ENCODE data around the gene AMACR. TPM values are rescaled to one million over a fixed set of nuclear protein-coding genes. Genes with fewer than 3 reads are reported as not detected.

AMACR gene
- total RNA-seq, 1 donor from 2014 or later: 7.1 TPM

DNA sequence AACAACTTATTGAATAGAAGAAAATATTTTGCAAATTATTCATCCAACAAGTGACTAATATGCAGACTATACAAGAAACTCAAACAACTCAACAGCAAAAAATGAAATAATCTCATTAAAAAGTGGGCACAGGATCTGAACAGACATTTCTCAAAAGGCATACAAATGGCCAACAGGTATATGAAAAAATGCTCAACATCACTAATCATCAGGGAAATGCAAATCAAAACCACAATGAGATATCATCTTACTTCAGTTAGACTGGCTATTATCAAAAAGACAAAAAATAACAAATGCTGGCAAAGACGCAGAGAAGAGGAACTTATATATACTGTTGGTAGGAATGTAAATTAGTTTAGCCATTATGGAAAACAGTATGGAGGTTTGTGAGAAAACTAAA lies 1.8 kb upstream of the AMACR start:
- intact Hi-C loops (cut with micrococcal nuclease): loop anchor here (2.0 to 10.0 kb wide), 5 partner anchors 15 to 1697 kb away; partner anchors contain the start of genes MTMR12 and SPEF2

DNA sequence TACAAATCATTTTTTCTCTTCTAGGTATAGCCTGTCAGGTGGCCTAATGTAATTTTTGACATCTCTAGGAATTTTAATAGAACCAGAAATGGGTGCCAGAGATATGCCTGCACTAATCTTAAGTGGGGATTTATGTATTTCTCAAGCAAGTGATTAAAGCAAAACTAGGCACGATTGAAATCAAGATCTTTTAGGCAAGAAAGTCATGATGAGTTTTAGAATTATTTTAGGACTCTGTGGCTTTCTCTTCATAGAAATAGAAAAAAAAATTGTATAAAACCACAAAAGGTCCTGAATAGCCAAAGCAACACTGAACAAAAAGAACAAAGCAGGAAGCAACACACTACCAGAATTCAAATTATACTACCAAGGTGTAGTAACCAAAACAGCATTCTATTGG lies 952 bp upstream of the AMACR start:
- intact Hi-C loops (cut with micrococcal nuclease): loop anchor here (1.0 to 10.0 kb wide), 11 partner anchors 13 to 1835 kb away; partner anchors contain the start of genes BRIX1, DNAJC21, GOLPH3 and MTMR12

DNA sequence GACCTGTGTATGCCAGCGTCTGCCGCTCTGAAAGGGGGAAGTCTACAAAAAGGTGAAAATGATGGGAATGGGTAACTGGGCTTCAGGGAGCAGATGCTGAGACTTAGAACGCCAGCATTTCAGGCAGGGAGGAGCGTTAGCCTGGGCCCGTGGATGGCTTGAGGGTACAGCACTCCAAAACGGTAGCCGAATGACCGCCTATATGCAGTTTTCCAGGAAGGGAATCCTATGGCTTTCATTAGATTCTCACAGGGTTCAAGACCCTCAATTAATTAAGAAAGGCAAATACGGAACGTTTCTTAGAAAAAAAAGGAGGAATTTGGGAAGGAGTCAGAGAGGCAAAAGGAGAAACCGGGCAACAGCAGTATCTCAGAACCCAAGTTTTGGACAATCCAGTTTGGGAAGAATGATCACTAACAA lies 639 bp downstream of the AMACR start:
- intact Hi-C loops (cut with micrococcal nuclease): loop anchor here (1.0 to 10.0 kb wide), 5 partner anchors 238 to 1695 kb away; partner anchors contain the start of genes MTMR12, SPEF2, SUB1 and TTC23L

DNA sequence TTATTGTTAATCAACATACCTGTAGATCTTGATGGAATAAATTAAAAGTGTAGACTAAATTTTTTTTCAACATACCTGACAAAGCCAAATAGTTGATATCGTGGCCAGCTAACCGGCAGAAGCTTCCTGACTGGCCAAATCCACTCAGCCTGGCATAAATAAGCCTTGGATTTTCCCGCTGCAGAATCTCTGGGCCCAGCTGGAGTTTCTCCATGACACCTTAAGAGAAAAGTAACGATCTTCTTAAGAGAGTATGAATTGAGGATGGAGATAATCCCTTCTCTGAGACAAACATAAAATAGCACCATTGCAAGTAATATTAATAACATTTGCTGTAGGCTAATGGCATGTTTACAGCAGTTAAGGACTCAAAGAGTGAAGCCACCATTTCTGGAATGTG lies 2.2 kb downstream of the AMACR start:
- intact Hi-C loops (cut with micrococcal nuclease): loop anchor here (2.0 to 10.0 kb wide), 4 partner anchors 239 to 1693 kb away; partner anchors contain the start of genes MTMR12, SPEF2 and TTC23L

DNA sequence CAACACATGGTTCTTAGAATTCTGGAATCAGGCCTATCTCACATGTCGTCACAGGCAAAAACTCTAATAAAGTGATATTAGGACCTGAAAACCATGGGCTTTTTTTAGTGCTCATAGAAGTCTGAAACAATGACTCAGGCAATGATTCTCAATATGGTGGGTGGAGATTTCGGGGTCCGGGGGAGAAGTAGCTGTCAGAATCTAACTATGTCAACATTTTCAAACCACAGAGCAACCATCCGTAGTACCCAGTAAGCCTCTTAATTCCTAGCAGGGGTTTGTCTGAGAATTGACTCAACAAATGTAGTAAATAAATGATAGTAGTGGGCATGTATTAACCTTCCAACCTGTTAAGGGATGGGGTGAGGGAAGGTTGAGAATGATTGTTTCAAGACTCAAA lies 2.6 kb downstream of the AMACR start:
- intact Hi-C loops (cut with micrococcal nuclease): loop anchor here (5.0 to 10.0 kb wide), 3 partner anchors 240 to 1693 kb away; partner anchors contain the start of genes MTMR12 and SPEF2

DNA sequence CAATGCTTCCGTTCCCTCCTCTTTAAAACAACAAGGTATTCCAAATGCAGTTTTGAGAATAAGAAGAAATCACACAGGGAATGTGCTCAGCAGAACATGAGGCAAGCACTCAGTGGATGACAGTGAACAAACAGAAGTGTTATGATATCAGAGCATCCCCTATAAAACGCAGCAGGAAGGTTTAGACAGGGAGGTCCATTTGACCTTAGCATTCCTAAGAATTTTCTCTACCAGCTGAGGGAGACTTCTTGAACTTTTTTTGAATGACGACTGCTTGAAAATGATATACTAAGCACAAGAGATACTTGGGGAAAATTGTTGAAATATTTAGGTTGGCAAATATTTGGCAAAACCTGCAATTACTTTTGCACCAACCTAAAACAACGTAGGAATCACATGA lies 3.9 kb downstream of the AMACR start:
- intact Hi-C loops (cut with micrococcal nuclease): loop anchor here (10.0 kb wide), 1 partner anchor 241 kb away; no protein-coding TSS in a partner anchor

DNA sequence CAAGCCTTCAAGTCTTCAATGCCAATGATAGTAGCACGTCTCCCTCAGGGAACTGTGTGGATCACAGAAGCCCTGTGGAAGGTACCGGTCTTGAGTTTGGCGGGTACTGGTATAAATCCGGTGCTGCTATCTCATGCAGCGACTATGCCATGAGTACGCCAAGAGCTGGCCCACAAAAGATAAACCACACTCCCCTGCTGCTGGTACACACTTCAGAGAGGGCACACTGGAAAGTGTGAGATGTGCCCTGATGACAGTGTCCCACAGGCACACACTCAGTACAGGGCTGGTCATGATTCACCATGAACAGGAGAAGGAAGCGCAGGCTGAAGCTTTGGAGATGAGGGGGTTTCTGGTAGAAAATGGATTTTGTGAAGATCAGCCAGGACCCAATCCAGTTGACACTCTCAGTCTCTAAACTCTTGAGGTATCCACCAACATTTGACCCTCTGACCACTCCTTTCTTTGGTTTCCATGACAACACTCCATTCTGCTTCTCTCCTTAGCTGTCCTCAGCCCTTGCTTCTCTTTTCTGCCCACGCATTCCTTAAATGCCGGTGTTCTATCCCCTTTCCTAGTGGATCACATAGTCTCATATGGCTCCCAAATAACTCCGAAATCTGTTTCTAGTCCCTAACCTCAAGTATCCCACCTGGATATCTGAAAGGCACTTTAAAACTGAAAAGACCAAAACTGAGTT lies 5.1 kb downstream of the AMACR start:
- intact Hi-C loops (cut with micrococcal nuclease): loop anchor here (10.0 kb wide), 1 partner anchor 242 kb away; no protein-coding TSS in a partner anchor

DNA sequence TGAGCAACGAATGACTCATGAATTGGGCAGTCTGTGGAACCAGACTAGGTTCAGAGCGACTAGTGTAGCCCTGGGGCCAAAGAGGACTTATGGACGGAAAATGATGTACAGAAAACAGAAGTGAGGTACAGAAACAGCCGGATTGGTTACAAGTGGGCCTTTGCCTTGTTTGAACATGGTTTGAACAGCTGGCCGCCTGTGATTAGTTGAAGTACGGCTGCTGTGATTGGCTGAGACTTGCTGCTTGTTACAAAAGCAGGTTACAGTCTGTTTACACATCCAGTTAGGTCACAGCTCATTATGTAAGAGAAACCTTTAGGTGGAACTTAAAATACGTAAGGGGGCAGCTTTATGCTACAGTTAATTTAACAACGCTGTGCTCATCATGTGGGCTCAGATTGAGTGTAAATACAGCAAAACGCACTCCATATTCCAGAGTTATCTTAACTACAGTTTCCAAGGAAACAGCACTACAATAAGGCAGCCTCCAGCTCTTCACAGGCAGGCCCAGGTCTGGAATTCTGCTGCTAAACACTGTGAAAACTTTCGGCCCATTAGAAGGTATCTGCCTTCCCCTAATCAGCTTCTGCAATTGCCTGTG lies 6.5 kb downstream of the AMACR start:
- intact Hi-C loops (cut with micrococcal nuclease): loop anchor here (10.0 kb wide), 1 partner anchor 243 kb away; no protein-coding TSS in a partner anchor

DNA sequence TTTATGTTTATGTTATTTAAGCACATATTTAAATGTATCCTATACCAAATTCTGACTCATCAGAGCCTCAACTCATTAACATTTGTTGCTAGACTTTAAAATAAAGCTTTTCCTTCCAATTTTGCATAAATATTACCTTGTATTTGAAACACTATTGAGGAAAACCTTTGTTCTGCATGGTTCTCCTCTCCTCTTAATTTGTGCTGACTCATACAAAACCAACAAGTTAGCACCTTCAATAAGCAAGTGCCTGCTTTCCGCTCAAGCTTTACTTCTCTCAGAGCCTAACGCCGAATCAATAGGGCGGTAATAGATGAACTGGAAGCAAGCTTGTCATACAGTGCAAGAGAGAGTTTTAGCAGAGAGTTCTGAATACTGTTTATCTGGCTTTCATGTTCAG lies 7.9 kb downstream of the AMACR start:
- intact Hi-C loops (cut with micrococcal nuclease): loop anchor here (10.0 kb wide), 1 partner anchor 245 kb away; no protein-coding TSS in a partner anchor

DNA sequence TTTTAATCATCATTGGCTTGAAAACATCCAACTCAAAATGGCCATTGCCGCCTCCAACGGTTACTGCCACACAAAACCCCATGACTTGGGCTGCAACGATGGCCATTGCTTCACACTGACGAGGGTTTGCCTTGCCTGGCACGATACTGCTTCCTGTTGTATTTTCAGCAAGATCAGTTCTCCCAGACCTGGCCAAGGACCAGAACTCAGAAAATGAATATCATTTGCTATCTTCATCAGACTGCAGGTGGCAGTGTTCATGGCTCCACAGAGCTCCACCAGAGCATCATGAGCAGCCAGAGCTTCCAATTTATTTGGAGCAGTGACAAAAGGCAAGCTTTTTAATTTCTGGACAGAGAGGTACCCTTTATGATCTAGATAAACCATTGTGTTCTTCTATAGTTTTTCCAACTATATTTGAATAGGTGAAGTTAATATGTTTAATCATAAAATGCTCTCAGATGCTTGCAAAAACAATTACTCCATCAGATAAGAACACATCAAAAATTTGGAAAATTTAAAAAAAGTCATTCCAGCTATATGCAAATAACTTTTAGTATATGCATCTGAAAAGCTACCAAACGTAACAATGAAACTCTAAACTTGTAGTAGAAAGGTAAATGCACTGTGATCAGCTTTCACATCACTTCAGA lies 10.4 kb downstream of the AMACR start:
- intact Hi-C loops (cut with micrococcal nuclease): loop anchor here (1.0 kb wide), 1 partner anchor 468 kb away; no protein-coding TSS in a partner anchor

DNA sequence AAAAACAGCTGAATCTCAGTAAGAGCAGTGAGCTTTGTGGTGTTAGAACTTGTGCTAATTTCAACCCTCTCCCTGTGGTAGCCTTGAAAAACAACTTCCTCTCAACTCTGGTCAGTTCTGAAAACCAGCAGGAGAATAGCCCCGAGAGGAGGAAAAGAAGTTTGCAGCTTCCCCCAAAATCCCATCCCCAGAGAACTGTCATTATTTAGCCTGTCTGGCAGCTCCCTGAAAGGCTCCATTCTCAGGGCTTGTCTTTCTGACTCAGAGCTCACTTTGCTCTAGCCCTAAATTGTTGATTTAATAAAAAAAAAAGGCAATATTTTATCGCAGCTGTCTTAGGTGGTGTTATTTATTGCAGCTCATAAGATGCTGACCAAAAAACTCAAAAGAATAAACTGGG lies 12.0 kb downstream of the AMACR start:
- intact Hi-C loops (cut with micrococcal nuclease): loop anchor here (2.0 kb wide), 2 partner anchors 13 to 27 kb away; partner anchors contain the start of gene AMACR

DNA sequence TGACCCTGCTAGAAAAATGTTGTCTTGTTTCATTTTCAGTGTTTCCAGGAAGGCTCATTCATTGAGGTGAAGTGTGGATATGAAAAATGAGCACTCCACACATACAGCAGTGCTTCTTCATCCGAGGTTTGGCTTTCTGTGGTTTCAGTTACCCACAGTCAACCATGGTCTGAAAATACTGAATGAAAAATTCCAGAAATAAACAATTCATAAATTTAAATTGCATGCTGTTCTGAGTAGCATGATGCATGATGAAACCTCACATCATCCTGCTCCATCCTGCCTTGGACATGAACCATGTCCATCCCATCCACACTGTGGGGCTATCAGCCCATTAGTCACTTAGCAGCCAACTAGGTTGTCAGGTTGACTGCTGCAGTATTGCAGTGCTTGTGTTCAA lies 13.0 kb downstream of the AMACR start:
- intact Hi-C loops (cut with micrococcal nuclease): loop anchor here (2.0 kb wide), 2 partner anchors 14 to 28 kb away; partner anchors contain the start of gene AMACR

DNA sequence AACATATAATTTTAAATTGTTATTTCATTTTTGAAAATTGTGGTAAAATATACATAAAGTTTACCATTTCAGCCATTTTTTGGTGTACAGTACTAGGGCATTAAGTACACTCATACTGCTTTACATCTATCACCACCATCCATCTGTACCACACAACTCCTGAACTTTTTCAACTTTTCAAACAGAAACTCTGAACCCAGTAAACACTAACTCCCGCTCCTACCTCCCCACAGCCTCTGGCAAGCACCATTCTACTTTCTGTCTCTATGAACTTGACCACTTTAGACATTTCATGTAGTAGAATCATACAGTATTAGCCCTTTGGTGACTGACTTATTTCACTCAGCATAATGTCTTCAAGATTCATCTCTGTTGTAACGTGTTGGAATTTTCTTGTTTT lies 15.0 kb downstream of the AMACR start:
- intact Hi-C loops (cut with micrococcal nuclease): no loop called here

DNA sequence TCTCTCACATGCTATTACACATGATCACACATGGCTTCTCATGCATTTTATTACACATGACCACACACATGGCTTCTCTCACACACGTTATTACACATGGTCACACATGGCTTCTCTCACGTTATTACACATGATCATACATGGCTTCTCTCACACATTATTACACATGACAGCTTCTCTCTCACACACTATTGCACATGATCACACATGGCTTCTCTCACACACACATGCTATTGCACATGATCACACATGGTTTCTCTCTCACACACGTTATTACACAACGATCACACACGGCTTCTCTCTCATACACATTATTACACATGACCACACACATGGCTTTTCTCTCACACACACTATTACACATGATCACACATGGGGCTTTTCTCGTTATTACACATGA lies 22.4 kb downstream of the AMACR start:
- intact Hi-C loops (cut with micrococcal nuclease): no loop called here

DNA sequence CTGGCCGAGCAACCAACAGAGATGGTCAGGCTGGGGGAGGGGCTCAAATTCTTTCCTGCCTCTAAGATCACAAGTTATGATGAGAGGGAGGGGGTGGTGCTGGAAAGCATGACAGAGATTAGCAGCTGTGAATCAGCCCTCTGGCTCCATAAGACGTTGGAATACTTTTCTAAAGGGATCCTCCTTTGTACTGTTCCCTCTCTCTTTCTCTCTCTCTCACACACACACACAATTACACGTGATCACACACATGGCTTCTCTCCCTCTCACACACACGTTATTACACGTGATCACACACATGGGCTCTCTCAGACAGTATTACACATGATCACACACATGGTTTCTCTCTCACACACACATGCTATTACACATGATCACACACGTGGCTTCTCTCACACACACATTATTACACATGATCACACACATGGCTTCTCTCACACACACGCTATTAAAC lies 23.2 kb downstream of the AMACR start, which contains the start of gene SLC45A2:
TSS of gene SLC45A2 (minus strand) at position 23 of the 454 bp plus-strand sequence. CDS start 110 bp downstream, outside the sequence.
- intact Hi-C loops (cut with micrococcal nuclease): no loop called here

DNA sequence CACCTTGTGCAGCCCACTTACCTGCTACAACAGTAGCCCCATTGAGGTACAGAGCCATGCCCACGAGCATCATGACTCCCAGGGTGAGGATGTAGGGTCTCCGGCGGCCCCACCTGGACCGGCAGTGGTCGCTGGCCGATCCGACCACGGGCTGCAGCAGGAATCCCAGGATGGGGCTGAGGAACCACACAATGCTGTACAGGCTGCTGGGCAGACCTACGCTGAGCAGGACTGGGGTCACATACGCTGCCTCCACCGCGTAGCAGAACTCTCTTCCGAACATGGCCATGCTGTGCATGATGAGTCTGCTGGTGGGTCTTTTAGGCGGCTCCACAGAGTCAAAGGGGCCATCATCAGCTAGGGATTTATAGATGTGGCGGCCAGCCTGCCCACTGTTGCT lies 23.7 kb downstream of the AMACR start:
- intact Hi-C loops (cut with micrococcal nuclease): no loop called here

DNA sequence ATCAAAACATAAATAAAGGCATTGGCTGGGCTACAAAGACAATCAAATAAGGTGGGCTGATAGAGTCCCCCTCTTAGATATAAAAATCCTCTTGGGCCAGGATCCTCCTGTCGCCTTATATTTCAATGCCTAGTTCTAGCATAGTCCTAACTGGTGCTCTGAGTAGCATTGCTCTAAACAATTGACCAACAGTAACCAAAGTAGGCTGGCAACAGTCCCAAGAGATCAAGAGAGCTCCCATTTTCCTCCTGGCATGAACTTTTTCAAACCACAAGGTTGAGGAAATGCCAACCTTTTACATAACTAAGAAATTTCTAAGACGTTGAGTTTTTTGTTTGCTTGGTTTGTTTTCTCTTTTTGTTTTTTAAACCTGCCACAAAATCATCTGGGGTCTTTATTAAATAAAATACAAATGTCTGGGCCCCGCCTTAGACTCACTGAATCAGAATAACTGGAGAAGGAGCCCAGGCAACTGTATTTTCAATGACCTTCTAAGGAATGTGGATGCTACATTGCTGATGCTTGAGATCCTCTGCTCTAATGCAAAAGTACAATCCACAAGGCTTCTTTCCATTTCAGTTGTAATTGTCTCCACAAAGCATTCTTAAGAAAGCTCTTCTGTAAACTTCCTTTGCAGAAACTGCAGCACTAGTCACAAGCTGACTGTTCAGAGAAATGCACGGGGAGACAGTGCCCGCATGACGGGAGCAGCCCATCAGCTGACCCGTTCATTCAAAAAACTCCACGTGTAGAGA lies 26.3 kb downstream of the AMACR start:
- intact Hi-C loops (cut with micrococcal nuclease): no loop called here

DNA sequence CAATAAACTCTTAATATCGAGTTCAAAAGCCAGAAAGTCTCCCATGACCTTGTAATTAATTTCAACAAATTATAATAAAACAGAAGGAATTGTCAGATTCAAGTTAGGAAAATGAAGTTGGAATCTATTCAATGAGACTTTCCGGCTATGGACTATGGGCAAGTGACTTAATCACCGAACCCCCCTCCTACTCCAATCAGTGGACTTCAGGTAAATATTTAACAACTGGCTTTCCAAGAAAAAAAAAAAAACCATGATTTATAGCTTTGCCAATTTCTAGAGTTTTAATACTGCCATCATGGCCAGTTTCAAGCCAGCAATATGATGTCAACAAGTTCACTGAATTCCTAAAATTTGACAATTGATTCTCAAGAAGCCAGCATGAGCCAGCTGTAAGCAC lies 27.8 kb downstream of the AMACR start:
- intact Hi-C loops (cut with micrococcal nuclease): no loop called here

DNA sequence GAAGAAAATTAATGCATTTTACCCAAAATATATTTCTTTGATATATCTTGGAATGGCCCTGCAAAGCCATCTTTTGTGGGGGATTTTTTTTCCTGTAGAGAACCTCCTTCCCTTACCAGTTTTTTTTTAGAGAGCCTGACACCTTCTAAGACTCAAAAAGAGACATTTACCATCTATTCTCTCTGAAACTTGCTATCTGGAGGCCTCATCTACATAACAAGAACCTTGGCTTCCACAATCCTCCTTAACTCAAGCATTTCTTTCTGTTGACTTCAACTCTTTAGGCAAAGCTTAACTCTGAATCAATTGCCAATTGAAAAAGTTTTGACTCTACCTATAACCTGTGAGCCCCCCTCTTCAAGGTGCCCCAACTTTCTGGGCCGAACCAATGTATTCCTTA lies 29.5 kb downstream of the AMACR start:
- intact Hi-C loops (cut with micrococcal nuclease): no loop called here

DNA sequence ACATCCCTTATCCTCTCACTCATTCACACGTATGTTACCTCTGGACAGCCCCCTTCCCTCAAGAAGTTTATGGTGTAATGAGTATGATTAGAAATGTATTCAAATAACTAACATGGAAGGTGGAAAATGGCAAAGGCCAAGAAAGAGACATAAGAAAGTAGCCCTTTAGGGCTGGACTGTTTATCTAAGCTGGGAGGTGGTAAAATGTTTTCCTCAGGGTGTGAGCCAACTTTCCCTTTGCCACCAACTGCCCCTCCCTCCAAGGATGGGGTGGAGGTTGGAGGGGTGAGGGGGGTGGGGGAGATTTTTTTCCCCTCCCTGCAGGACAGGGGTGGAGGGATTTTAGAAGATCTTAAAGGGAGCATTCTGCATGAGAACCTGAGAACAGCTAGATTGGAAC lies 31.5 kb downstream of the AMACR start:
- intact Hi-C loops (cut with micrococcal nuclease): no loop called here

DNA sequence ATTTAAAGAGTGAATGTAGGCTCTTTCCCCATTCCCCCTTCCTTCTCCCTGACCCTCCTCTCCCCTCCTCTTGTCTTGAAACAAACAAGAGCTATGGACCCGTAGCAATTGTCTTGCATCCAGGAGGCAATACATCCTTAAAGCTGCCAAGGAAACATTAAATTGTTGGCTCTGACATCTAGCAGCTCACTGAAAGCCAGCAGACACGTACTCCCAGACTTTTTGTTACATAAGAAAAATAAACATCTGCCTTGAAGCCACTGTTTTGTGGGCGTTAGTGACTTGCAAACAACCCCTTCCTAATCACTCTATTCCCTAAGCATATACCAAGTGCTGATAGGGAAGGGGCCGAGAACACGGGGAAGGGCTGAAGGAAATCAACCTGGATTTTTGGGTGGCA lies 32.0 kb downstream of the AMACR start:
- intact Hi-C loops (cut with micrococcal nuclease): no loop called here

All from T-helper 1 cell treated with Interleukin-12 subunit alpha and Interleukin-12 subunit beta and Interleukin-4 antibody, amounts not matched to agents 30 ng/mL and 1 ng/mL, for 36 hours (primary cell).